Measurements from ENCODE around the gene NAB1.

Gene NAB1

GRCh38 chr2:190637903-190638618 is 10.8 kb upstream of the NAB1 start:
- DNase-seq (ENCODE audit: low read depth): no peak

DNA sequence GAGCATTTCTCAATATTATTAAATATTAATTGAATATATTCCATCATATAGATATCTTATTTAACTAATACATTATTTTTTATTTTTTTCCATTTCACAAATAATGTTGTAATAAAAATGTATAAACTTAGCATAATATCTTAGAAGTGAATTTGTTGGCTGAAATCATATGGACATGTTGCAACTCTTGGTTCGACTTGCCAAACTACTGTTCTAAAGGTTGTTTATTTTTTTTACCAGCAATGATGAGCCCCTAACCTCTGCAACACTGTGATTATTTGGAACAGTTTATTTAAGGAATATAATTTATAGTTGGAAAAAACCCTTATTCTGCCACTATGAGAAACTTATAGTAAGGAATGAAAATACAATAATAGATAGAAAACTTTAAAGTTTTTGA is 8.8 kb upstream of the NAB1 start:
- DNase-seq (ENCODE audit: low read depth): no peak

- DNase-seq (ENCODE audit: low read depth): no peak
Measured at GRCh38 chr2:190641469-190641868, 7.4 kb upstream of the NAB1 start.

DNA sequence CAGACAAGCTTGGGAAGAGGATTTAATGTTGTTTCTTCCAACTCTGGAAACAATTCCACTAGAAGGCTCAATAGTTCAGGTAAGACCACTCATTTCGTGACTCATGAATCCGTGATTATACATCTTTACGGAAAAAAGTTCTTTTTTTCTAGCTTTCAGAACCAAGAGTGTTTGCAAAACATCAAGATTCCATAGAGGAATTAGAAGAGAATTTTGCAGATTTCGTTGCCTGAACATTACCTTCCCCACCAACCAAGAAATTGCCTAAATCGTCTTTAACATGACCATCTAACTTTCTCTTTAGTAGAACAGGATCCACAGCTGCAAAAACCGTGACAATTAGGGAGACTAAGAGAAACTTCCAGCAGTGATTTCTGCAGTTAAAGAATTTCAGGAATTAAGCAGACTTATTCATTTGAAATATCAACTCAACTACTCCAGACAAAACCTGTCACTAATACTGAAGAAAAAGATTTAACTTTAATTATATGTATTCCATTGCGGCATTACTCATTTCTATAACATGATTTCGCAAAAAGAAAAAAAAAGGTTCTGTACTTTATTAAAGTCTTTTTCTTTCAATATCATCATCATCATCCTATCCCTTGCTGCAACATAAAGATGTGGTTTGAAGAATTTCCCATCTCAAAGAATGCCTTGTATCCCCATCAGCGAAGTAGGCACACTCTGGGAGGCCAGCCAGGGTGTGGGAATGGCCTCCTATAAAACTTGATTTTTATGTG is 1.9 kb upstream of the NAB1 start:
- no peak for DNase-seq (ENCODE audit: low read depth)

DNA sequence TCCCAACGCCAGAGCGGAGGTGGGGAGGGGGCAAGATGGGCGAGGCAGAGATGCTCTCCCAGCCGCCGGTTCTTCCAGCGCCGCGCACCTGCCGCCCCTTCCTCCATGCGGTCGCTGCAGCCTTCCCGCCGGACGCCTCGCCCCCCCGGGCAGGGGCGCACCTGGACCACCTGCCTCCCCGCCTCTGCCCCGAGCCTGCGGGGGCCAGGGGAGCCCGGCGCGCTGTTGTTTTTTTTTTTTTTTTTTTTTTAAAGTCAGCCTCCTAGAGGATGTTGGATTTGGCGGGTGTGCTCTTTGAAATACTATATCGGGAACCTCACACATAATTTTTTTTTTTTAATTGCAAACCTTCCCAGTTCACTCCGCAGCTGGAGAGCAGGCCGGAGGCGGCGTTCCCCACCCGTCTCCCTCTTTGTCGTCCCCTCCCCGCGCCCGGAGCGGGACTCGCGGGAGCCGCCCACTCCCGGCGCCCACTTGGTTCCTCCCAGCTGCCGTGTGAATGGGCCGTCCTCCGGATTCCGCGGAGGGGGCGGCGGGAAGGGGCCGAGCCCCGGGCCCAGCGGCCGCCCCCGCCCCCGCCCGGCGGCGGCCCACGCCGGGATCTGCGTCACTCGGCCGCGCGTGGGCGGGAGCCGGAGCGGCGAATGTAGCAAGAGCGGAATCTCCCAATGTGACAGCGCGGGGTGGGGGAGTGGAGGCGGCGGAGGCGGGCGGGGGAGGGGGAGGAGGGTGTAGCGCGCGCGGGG is 421 bp upstream of the NAB1 start:
- peak; percentile 78 for DNase-seq (ENCODE audit: low read depth)

DNA sequence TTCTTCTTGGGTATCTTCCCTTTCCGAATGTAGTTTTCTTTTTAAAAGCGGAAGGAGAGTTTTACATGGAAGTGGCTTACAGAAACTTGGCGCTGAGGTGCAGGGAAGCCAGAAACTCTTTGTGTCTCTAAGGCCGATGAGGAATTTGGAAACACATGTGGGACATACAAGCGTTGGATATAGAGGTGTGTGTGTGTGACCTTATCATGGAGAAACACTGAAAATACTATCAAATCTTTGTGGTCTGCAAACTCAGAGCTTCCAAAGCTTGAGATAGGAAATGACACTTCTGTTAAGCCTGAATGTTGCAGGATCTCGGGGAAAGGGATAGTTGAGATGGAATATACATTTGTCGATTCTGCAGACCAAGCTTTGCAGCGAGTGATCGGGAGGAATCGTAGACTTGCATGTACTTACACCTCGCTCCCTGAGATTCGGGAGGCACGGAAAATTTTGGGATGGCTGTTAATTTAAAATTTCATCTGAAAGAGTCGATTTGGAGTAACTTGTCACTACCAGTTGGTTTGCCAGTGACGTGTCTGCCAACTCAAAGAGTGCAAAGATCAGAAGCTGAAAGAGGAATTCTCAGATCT is 1.0 kb downstream of the NAB1 start:
- no peak for DNase-seq (ENCODE audit: low read depth)

GRCh38 chr2:190651413-190651812 is 2.5 kb downstream of the NAB1 start:
- DNase-seq (ENCODE audit: low read depth): no peak

- DNase-seq (ENCODE audit: low read depth): no peak
Measured at GRCh38 chr2:190653231-190653630, 4.3 kb downstream of the NAB1 start.

DNA sequence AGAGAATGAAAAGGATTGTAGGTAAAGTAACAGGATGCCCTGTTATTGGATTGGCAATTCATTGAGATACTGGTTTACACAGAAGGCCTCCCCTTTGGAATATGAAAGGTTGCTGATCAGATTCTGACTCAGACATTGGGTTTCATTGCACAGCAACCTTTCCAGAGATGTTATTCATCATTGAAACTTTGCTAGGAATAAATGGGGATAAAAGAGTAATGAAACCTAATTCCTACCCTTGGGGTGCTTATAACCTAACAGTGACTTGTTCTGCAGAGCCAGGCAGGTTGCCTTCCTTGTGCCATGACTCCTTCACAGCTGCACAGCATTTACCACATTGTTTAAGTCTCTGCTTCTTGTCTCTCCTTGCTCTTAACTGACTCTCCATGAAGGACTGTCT is 5.0 kb downstream of the NAB1 start:
- DNase-seq (ENCODE audit: low read depth): no peak

GRCh38 chr2:190655113-190655512 is 6.2 kb downstream of the NAB1 start:
- DNase-seq (ENCODE audit: low read depth): no peak

GRCh38 chr2:190655570-190655969 is 6.7 kb downstream of the NAB1 start:
- no peak for DNase-seq (ENCODE audit: low read depth)

DNA sequence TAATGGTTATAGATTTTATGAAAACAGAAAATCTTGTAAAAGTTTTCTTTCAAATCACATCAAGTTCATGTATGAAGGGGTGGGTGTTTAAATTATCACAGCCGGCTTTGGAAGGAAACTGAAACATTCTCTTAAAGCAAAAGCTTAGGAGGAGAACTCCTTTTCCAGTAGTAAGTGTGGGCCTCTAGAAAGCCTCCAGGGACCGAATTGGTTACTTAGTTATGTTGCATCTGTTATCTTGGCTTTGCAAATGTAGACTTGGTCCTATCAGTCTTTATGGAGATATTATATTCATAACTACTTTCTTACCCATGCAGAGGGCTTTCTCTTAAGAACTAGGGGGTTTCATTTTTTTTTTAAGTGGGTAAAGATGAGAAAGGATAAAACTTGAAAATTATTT is 7.4 kb downstream of the NAB1 start:
- DNase-seq (ENCODE audit: low read depth): no peak

DNA sequence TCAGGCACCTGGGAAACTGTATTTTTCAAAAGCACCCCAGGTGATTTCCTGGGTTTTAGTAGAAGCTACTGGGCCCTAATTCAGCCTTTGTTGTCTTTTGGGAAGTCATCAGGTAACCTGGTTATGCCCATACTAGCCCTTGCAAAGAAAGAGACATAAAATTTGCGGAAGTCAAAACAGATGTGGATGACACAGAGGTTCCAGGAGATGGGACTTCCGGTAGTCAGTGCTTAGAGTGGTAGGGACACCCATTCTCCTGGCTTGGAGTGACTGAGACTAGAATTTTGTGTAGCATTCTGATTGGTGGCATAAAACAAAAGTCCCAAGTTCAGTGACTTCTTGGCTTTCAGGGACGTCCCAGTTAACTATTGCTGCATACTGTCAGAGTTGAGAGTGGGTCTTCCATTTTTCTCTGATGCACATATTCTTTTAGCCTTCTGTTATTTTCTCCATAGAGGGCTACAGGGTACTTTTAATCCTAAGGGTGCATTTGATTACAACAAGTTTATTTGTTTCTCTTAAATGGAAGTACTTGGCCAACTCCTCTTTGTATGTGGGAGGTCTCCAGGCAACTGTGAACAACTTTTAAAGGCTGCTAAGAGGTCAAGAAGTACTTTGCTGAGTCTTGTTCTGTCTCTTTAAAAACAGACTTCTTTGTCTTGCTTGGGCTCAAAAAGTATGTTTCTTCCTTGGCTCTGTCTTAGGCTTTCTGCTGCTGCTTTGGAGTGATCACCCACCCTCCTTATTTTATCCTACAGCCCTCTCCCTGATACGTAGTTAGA is 8.8 kb downstream of the NAB1 start:
- no peak for DNase-seq (ENCODE audit: low read depth)

- DNase-seq (ENCODE audit: low read depth): no peak
Measured at GRCh38 chr2:190659553-190659952, 10.7 kb downstream of the NAB1 start.

- DNase-seq (ENCODE audit: low read depth): no peak
Measured at GRCh38 chr2:190662754-190663153, 13.9 kb downstream of the NAB1 start.

GRCh38 chr2:190663348-190663747 is 14.5 kb downstream of the NAB1 start:
- no peak for DNase-seq (ENCODE audit: low read depth)

- DNase-seq (ENCODE audit: low read depth): no peak
Measured at GRCh38 chr2:190663839-190664238, 15.0 kb downstream of the NAB1 start.

- DNase-seq (ENCODE audit: low read depth): no peak
Measured at GRCh38 chr2:190664240-190664639, 15.4 kb downstream of the NAB1 start.

GRCh38 chr2:190666895-190667294 is 18.0 kb downstream of the NAB1 start:
- DNase-seq (ENCODE audit: low read depth): no peak

DNA sequence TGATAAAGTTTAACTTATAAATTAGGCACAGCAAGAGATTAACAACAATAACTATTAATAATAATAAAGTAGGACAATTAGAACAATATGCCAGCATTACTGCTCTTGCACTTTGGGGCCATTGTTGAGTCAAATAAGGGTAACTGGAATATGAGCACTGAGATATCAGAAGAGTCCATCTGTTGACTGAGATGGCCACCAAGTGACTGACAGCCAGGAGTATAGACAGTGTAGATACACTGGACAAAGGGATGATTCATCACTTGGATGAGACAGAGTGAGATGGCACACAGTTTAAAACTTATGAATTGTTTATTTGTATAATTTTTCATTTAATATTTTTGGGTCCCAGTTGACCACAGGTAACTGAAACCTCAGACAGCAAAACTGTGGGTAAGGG is 20.0 kb downstream of the NAB1 start:
- no peak for DNase-seq (ENCODE audit: low read depth)

DNA sequence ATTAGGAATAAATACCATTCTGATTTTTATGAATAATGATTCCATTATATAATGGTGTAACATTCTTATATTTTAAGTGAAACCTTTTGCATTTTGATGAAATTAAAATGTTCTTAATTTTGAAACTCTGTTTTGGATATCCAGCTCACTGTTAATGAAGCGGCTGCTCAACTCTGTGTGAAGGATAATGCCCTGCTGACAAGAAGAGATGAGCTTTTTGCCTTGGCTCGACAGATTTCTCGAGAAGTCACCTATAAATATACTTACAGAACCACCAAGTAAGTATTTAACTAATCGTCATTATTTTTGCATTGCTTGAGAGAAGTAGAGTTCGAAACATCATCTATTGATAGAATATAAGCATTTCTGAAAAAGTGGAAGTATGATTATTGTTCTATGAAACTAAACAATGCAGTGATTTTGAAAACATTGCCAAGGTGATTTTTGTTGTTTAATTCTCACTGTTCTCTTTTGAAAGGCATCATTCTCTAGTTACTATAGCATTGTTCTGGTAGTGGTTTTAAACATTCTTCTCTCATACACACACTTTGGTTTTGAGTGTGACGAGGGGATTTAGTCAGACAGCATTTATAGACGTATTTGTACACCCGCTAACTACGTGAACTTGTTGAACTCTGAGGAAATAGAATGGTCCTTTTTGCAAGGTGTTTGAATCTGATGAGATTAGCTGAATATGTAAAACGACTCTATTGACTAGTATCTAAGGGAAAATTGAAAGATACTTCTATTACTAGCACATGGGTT is 21.5 kb downstream of the NAB1 start:
- DNase-seq (ENCODE audit: low read depth): no peak

Data from stimulated activated CD8-positive, alpha-beta memory T cell treated with anti-CD3 and anti-CD28 coated beads, Interleukin-4, amount 100 ng/mL, for 24 hours (primary cell).